GM15510 (cell line): ENCODE data around the gene SPIN3.

ENCODE experiments used
- POLR2A ChIP-seq: IDR thresholded peaks from 3 replicates; pipeline ENCODE4 v1.6.1; 2011; ENCODE audit warnings: borderline replicate concordance; ENCODE audit not compliant: insufficient read length; ENCODE audit errors: extremely low read depth

The SPIN3 gene

DNA sequence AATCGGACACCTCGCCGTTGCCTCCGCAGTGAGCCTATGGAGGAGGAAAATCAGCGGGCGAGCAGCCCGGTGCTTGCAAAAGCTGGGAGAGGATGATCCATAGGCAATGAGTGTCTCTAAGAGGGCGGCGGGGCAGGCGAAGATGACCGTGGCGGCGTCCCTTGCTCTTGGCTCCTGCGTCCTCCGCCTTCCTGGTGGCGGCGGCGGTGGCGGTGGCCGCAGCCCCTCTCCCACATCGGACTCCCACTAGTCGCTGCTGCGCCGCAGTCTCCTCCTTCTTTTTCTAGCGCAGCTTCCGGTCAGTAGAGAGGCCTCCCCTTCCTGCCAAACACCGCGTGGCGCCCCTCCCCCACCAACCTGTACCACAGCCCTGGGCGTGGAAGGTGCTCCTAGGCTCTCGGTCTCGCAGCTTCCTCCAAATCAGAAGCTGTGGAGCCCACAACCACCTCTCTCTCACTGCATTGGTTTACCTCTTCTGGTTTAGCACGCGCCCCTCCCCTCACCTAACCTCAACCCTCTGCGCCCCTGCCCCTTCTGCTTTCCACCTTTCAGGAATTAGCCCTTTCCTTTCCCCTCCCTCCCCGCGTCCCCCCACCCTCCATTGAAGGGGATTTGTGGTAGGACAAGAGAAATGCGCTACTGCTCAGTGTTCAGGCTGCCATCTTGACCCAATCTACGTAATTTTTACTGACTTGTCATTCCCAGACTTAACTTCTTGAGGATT, at the start of gene SPIN3:
Gene SPIN3 (minus strand): TSS at position 271 of the 724 bp plus-strand sequence. CDS start 594 bp downstream, outside the sequence.
- peak; percentile 43 for TF ChIP-seq POLR2A

DNA sequence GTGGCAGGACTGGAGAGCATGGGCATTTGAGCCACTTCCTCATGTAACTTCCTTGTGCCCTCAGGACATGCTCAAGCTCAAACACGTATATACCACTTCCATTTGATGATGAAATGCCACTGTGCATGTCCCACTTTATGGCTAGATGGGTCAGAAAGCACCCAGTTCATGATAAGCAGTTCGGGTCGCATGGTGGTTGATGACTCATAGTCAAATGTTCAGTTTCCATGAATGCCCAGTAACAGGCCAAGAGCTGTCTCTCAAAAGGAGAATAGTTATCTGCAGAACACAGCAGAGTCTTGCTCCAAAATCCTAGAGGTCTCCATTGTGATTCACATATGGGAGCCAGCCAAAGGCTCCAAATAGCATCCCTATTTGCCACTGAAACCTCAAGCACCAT, 48.9 kb upstream of the SPIN3 start:
- no peak for TF ChIP-seq POLR2A

DNA sequence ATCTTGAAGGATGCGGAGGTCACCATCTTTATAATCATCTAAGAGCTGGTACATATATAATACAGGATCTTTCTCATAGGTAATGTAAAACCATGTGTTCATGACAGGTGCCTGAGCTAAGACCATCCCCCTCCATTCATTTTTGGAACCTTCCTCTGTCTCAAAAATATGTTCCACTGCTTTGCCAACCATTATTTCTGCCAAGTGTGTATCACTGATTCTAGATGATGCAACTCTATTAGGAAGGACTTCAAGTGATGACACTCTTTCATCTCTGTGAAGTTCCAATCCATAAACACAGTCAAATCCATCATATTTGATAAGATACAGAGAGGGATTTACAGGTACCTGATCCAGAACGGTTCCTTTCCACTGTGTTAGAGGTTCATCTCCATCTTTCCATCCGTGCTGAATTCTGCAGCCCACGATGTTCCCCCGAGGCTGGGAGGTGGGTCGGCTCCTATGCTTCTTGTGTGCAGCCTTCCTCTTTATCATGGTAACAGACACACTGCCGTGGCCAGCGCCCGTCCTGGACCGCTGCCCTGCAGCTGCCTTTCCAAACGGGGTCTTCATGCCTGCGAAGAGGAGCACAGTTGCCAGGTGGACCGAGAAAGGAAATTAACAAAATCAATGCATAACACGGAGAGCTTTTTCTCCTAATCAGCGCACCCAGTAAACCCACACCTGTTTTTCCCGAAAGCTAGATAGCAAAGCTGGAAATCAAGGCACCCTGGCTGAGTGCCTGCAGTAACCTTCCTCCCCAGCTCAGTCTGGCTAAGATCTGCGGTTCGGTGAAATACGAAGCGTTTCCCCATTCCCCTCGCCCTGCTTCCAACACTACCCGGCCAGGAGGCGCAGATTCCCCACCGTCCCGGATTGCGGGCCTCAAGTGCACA, 718 bp downstream of the SPIN3 start:
- no peak for TF ChIP-seq POLR2A

DNA sequence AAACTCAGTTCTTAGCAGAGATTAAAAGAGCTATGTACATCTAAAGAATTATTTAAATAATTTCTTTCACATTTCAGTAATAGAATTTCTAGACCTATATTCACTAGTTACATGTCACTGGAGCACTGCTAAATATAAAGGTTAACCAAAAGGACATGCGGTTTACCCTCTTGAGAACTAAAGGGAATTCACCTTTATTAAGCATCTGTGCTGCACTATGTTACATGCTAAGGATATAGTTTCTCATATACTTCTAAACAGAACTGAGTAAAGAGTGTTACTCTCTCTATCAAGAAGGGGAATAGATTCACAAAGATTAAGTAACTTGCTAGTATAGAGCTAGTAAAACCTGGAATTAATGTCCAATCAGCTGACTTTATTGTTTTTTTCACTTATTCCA, 7.6 kb downstream of the SPIN3 start:
- TF ChIP-seq POLR2A = no peak

DNA sequence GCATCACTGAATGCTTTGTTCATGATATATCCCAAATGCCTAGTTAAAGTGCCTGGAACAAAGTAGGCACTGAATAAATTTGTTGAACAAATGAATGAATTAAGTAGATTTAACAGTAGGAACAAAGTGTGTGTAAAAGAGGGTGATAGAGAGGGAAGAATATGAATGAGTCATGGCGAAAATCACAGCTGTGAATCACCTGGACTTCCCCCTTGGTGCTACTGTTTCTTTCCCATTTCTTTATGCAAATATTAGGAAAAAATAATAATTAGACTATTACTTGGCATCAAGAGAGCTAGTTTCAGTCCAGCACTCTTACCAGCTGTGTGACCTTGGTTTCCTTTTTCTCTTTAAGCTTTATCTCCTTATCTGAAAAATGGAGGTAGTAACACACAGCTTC, 9.2 kb downstream of the SPIN3 start:
- no peak for TF ChIP-seq POLR2A

DNA sequence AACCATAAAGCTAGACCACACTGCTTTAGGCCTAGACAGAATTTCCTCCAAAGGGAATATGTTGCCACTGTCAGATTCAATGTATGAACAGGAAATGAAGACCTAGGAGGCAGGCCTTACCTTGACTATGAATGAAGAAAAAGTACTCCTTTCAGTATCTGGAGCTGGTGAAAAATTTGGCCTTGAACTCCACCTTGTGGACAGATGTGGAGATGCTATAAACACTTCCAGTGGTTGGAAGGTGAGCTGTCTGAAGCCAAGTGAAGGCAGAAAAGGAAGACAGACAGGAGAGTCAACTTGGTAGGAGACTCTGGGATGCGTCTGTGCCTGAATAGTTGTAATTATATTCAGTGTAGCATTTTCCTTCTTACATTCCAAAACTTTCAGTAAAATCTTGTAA, 17.2 kb downstream of the SPIN3 start:
- no peak for TF ChIP-seq POLR2A

DNA sequence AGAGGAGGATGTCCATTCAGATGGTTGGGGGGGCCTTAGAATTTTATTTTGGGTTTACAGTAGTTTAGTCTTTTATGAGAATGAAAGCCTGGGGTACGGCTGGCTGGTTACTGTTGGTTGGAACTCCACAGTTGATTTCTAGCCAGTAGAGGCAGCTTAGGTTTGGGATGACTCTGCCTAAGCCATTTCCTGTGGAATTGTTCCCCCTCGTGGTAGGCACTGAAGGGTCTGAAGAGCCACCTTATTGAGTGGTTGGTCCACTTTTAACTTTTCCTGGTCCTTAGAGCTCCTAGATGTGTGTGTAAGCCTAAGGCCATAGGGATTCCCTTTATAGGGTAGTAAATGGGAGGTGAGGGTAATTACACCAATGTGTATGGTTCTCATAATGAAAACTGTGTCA, 19.7 kb downstream of the SPIN3 start:
- TF ChIP-seq POLR2A = no peak

DNA sequence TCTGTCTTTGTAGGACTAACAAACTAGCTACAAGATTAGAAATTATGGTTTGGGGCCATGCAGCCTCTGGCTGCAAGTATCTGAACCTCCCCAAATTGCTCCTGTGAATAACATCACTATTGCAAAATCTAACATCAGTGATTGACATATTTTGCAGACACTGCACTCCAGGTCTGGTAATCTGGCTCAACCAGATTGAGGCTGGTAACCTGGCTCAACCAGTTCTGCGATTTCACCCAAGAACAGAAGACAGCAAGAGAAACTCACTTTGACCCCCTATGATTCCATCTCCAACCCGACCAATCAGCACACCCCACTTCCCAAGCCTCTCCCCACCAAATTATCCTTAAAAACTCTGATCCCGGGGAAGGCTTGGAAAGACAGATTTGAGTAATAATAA, 20.9 kb downstream of the SPIN3 start:
- no peak for TF ChIP-seq POLR2A

DNA sequence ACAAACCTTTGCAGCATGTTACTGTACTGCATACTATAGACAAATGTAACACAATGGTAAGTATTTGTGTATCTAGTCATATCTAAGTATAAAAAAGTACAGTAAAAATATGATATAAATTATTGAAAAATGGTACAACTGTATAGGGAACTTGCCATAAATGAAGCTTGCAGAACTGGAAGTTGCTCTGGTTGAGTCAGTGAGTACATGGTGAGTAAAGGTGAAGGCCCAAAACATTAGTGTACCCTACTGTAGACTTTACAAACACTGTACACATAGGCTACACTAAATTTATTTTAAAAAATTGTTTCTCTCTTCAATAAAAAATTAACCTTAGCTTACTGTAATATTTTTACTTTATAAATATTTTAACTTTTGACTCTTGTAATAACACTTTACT, 25.8 kb downstream of the SPIN3 start:
- no peak for TF ChIP-seq POLR2A

DNA sequence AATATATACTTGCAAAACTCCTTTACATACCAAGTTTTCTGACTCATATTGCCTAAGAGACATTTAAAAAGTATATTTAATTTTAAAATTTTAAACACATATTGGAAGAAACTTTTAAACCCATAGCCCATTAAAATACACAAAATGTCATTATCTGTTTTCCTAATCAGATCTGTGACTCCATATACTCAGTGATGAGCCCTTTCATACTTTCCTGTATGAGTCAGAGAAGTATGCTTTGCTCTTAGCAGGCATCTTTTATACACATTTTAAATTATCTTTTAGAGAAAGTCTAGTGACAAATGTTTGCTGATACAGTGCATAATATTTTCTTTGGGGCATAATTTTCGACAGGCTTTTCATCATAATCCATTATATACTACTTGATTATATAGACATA, 26.4 kb downstream of the SPIN3 start:
- TF ChIP-seq POLR2A = no peak

DNA sequence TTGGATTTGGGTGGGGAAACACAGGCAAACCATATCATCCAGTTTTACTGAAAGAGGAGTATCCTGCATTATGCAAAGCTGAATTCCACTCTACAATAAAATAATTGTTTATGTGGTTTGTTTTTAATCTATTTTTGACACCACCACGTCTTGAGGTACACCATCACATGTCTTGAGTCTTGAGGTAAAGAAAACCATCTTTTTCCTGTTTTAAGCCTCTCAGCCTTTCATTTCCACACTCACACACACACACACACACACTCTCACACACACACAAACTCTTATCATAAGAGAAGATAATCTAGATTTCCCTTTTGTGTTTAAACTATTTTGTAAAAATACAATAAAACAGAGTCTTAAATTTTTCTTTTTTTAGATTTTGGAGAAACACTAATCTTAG, 32.0 kb downstream of the SPIN3 start:
- TF ChIP-seq POLR2A = no peak

DNA sequence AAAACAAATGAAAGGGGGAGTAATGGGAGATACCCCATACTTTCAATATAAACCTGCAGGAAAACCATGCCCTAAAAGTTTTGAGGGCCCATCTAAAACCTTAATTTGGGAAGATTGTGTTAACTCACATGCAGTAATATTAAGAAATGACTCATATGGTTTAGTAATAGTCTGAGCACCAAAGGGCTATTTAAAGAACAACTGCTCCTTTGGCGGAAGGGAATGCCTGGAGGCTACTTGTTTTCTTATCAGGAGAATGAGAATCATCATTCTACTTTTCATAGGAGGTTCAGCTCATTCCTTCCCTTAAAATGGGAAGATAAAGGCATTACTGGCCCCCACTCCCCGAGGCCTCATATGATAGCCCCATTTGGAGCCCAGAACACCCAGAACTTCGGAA, 47.6 kb downstream of the SPIN3 start:
- no peak for TF ChIP-seq POLR2A

DNA sequence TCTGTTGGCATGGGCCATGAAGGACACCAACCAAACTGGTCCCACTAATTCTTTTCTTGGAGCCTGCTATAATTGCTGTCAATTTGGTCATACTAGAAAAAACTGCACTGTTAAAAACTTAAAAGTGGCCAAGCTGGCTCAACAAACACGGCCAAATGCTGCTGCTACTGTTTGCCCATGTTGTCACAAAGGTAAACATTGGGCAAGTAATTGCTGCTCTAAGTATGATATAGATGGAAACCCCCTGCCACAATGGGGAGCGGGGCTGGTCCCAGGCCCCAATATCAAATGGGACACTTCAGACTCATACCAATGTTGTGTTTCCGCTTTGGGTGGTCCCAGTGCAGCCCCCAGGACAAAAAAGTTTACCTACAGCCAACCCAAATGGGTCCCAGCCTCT, 52.1 kb downstream of the SPIN3 start:
- TF ChIP-seq POLR2A = no peak
